ENCODE measurements around the gene COX5B. TPM values are rescaled to one million over a fixed set of nuclear protein-coding genes. Genes with fewer than 3 reads are reported as not detected.
"Not testable (repeated sequence)": the region's sequence is repeated elsewhere in the genome, so short reads cannot be mapped to it uniquely, and the experiment has no call there.

Gene COX5B
- 191 TPM for polyA plus RNA-seq (2012; ENCODE audit: missing spikeins)

GRCh38 chr2:97645695-97646629 is at the start of gene COX5B:
Gene COX5B, plus strand, starts transcription at chr2:97646062. Its CDS starts 25 bp downstream, at chr2:97646087.
- TF ChIP-seq POLR2AphosphoS5 (IDR thresholded peaks at IDR 0.05; ENCODE audit: low read depth, low read length): peak; percentile 93
- peak; percentile 94 for TF ChIP-seq POLR2A (IDR thresholded peaks at IDR 0.05; ENCODE audit: low read depth, low read length)
- TF ChIP-seq TAF1 (IDR thresholded peaks at IDR 0.05; ENCODE audit: borderline replicate concordance, low read depth, low read length): peak; percentile 97
- DNase-seq (ENCODE audit: insufficient read length): peak; percentile 97
- FAIRE-seq: peak; percentile 90

GRCh38 chr2:97596180-97596579 is 49.7 kb upstream of the COX5B start:
- DNase-seq (ENCODE audit: insufficient read length); FAIRE-seq: not testable (repeated sequence)

- FAIRE-seq; DNase-seq (ENCODE audit: insufficient read length): not testable (repeated sequence)
Observed at GRCh38 chr2:97601537-97601936, 44.3 kb upstream of the COX5B start.

- DNase-seq (ENCODE audit: insufficient read length); FAIRE-seq: not testable (repeated sequence)
Observed at GRCh38 chr2:97605109-97605508, 40.8 kb upstream of the COX5B start.

GRCh38 chr2:97605524-97606339 is 40.1 kb upstream of the COX5B start:
- FAIRE-seq; DNase-seq (ENCODE audit: insufficient read length): not testable (repeated sequence)

- not testable (repeated sequence) for FAIRE-seq; DNase-seq (ENCODE audit: insufficient read length)
Observed at GRCh38 chr2:97608745-97609144, 37.1 kb upstream of the COX5B start.

GRCh38 chr2:97611895-97612294 is 34.0 kb upstream of the COX5B start:
- not testable (repeated sequence) for FAIRE-seq; DNase-seq (ENCODE audit: insufficient read length)

GRCh38 chr2:97615746-97616145 is 30.1 kb upstream of the COX5B start:
- not testable (repeated sequence) for DNase-seq (ENCODE audit: insufficient read length); FAIRE-seq

- FAIRE-seq (no peak), DNase-seq (ENCODE audit: insufficient read length) (no peak)
- TF ChIP-seq TAF1 (IDR thresholded peaks at IDR 0.05; ENCODE audit: borderline replicate concordance, low read depth, low read length) (no peak), POLR2A (IDR thresholded peaks at IDR 0.05; ENCODE audit: low read depth, low read length) (no peak)
Observed at GRCh38 chr2:97617911-97618310, 28.0 kb upstream of the COX5B start.

- FAIRE-seq; DNase-seq (ENCODE audit: insufficient read length): not testable (repeated sequence)
Observed at GRCh38 chr2:97618939-97619827, 26.7 kb upstream of the COX5B start.

GRCh38 chr2:97620492-97620891 is 25.4 kb upstream of the COX5B start:
- not testable (repeated sequence) for DNase-seq (ENCODE audit: insufficient read length); FAIRE-seq

GRCh38 chr2:97622976-97623375 is 22.9 kb upstream of the COX5B start:
- DNase-seq (ENCODE audit: insufficient read length); FAIRE-seq: not testable (repeated sequence)

GRCh38 chr2:97625354-97626048 is 20.4 kb upstream of the COX5B start:
- not testable (repeated sequence) for DNase-seq (ENCODE audit: insufficient read length); FAIRE-seq

- not testable (repeated sequence) for DNase-seq (ENCODE audit: insufficient read length); FAIRE-seq
Observed at GRCh38 chr2:97626049-97626430, 19.8 kb upstream of the COX5B start.

Measured in GM12892 (cell line).